Mucosa of descending colon (tissue), 3 donors: ENCODE measurements around the gene SIX4. TPM values are rescaled to one million over a fixed set of nuclear protein-coding genes. Genes with fewer than 3 reads are reported as not detected.

Experiments
- ATAC-seq: fragments of 200-7000 bp; cut with Tn5 transposase; one replicate; pipeline ENCODE4 v1.9.1; 2020; ENCODE audit warnings: mild to moderate bottlenecking, moderate library complexity
- DNase-seq, 3 donors: peaks; one replicate each; pipeline ENCODE4 v3.0.0-alpha.2; 2020
- H3K36me3 ChIP-seq: fragments of 200-600 bp; one replicate; pipeline ENCODE4 v1.8.0; 2021; ENCODE audit warnings: low read depth, mild to moderate bottlenecking
- H3K4me1 ChIP-seq: fragments of 200-600 bp; one replicate; pipeline ENCODE4 v1.8.0; 2021; ENCODE audit warnings: low read depth, mild to moderate bottlenecking
- H3K4me3 ChIP-seq: fragments of 200-600 bp; one replicate; pipeline ENCODE4 v1.8.0; 2021; ENCODE audit warnings: mild to moderate bottlenecking
- H3K9me3 ChIP-seq: fragments of 200-600 bp; one replicate; pipeline ENCODE4 v1.8.0; 2021; ENCODE audit warnings: mild to moderate bottlenecking
- intact Hi-C, 2 donors: fragments of 100-400 bp; cut with DNase I in 1 of 2; cut with micrococcal nuclease in 1 of 2; formaldehyde crosslinking; loops; one replicate each; pipeline versions ENCODE4 v1.11.0 to v1.11.1; 2022; cut with DNase I, micrococcal nuclease
- total RNA-seq, 3 donors: library from RNA; stranded (reverse); fragmentation: NEBNext Ultra II Directional in 2 of 3; extraction: Animal tissue kit (Norgen Biotek cat#: 25700) in 2 of 3; gene quantifications; one replicate each; pipeline versions ENCODE4 v1.2.1 to v1.2.4, GENCODE V29; 2021 to 2023
- TF ChIP-seq, protein P1 (sequence below): fragments of 200-600 bp; IDR thresholded peaks from one replicate; pipeline ENCODE4 v1.8.0; 2022; ENCODE audit warnings: antibody characterized with exemption, mild to moderate bottlenecking
- donor health status: DM: no; HTN: no; CAD: no; lungs with moderate emphysema.
- donor health status: DM: no; HTN: no; CAD: no.
- donor health status: DM: no; HTN: yes; CAD: no.

The SIX4 gene
- total RNA-seq, 3 donors from 2014 or later, result 0.12 to 0.82 (median 0.14) TPM

DNA sequence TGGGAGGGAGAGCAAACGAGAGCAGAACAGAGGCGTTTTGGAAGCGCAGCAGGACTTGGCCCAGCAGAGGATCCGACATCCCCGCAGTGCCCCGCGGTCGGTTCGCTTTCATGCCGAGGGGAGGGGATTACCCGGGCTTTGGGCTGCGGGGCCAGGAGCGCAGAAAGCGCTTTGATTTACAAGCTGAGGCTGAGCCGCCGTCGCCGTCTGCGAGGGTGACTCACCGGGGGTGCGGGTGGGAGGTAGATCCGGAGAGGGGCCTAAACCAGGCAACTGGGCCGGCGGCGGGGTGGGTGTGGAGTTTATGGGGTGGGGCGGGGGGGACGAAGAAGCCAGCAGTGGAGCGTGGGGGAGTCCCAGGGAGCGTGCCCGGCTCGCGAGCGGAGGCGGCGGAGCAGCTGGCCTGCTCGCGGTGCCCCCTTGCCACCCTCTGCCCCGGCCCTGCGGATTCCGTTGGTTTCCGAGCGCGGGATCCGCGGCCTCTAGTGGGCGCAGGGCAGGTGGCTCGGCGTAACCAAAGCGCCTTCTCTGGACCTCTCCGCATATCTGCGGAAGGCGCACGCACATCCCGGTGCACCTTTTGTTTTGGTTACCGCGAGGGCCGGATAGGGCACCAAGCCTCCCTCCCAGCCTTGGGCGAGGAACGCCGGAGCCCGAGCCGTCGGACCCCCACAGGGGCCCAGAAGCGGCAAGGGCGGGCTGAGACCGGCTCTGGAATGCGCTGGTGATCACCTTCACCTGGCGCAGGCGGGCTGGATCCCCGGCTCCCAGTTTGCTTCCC lies 2.6 kb downstream of the SIX4 start:
- intact Hi-C loops, result no loop called here
- DNase-seq (peak in 2 of 3 donors; percentile 44 to 50), ATAC-seq (peak; percentile 61)
- Histone ChIP-seq H3K4me1 (peaks cover 21% of the 10 kb centered on the region), H3K36me3 (no peaks in the 10 kb centered on the region), H3K9me3 (no peaks in the 10 kb centered on the region), H3K4me3 (no peak overlapping the region)
- TF ChIP-seq, protein P1, sequence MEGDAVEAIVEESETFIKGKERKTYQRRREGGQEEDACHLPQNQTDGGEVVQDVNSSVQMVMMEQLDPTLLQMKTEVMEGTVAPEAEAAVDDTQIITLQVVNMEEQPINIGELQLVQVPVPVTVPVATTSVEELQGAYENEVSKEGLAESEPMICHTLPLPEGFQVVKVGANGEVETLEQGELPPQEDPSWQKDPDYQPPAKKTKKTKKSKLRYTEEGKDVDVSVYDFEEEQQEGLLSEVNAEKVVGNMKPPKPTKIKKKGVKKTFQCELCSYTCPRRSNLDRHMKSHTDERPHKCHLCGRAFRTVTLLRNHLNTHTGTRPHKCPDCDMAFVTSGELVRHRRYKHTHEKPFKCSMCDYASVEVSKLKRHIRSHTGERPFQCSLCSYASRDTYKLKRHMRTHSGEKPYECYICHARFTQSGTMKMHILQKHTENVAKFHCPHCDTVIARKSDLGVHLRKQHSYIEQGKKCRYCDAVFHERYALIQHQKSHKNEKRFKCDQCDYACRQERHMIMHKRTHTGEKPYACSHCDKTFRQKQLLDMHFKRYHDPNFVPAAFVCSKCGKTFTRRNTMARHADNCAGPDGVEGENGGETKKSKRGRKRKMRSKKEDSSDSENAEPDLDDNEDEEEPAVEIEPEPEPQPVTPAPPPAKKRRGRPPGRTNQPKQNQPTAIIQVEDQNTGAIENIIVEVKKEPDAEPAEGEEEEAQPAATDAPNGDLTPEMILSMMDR, result no peak

DNA sequence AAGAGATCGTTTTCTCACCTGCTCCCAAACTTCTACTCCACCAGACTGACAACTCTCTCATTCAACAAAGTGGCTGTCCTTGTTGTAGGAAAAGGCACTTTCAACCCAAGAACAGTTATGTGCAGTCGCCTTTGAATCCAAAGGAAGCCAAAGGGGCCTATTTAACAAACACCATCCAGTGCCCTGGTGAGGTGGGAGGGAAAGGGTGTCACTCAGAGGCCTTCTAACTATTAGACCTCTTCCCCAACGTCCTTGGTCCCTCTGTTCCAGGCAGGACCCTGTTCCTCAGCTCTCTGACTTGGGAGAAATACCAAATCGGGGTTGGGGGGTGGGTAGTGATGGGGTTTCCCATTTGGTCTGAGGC lies 3.2 kb downstream of the SIX4 start:
- DNase-seq (no peak), ATAC-seq (no peak)
- intact Hi-C loops, result no loop called here
- H3K4me3 ChIP-seq, result no peak overlapping the region
- TF ChIP-seq, protein P1, result no peak
- H3K36me3 ChIP-seq, result no peaks in the 10 kb centered on the region
- H3K4me1 ChIP-seq, result peaks cover 21% of the 10 kb centered on the region
- H3K9me3 ChIP-seq, result no peaks in the 10 kb centered on the region

DNA sequence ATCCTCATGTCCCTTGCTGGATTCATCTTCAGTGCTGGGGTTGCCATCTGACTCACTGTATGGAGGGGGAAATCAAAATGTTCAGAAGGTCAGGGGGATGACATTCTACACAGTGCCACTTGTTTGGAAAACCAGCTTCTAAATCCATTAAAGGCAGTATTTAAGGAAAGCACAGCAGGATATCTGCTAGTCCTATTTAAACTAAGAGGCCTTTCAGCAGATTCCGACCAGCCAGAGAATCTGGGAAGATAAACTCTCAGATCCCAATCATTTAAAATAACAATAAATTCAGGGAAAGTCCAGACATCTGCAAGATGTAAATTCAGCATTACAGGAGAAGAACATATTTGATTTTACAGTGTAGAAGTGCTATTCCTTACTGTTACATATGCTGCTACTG lies 3.8 kb downstream of the SIX4 start:
- TF ChIP-seq, protein P1, result no peak
- no peak for ATAC-seq
- H3K9me3 ChIP-seq, result no peaks in the 10 kb centered on the region
- peaks cover 21% of the 10 kb centered on the region for H3K4me1 ChIP-seq
- DNase-seq, result no peak
- H3K36me3 ChIP-seq, result no peaks in the 10 kb centered on the region
- intact Hi-C loops, result no loop called here
- no peak overlapping the region for H3K4me3 ChIP-seq

DNA sequence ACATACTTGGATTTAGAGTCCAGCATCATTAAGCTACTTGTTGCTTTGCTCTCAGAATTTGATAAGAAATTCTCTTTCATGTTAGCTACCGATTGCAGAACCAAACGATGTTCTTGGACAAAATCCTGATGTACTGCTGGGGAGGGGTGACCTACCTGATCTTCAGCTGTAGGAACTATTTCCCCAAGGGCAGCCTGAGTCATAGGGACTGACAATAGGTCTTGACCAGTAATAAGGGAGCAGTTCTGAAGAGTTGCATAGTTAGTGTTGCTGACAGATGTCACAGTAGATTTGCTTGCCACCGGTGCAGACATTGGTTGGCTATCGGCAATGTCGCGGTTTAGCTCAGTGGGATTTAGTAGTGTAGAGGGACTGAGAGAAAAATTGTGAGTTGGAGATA lies 10.6 kb downstream of the SIX4 start:
- DNase-seq, result no peak
- TF ChIP-seq, protein P1, result no peak
- no peak for ATAC-seq
- Histone ChIP-seq H3K9me3 (no peaks in the 10 kb centered on the region), H3K36me3 (no peaks in the 10 kb centered on the region), H3K4me3 (no peak overlapping the region), H3K4me1 (no peaks in the 10 kb centered on the region)
- intact Hi-C loops, result no loop called here

DNA sequence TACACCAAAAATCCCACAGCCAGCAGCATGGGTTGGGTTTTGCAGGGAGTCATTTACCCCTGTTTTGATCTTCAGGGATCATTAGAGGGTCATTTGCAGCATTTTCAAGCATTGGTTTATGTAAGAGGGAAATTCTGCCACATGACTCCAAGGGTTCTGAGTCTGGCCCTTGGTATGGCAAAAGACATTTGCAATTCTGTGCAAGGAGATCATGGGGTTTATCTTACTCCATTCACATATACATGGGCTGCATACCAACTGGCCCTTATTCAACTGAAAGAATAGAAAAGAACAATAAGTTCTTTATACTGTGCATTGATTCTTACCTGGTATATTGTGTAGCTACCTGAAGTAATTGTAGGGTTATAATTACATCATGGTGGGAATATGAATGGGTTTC lies 13.7 kb downstream of the SIX4 start:
- no peak for ATAC-seq
- no peak for DNase-seq
- TF ChIP-seq, protein P1, result no peak
- Histone ChIP-seq H3K4me1 (no peaks in the 10 kb centered on the region), H3K4me3 (no peak overlapping the region), H3K36me3 (no peaks in the 10 kb centered on the region), H3K9me3 (no peaks in the 10 kb centered on the region)
- intact Hi-C loops, result no loop called here
